NB4 (cell line): ENCODE results near the gene RABGGTA.

Source experiments
- DNase-seq: peaks from one replicate; pipeline ENCODE4 v3.0.0; 2010; ENCODE audit warnings: low read depth
- H3K4me3 ChIP-seq: one replicate; pipeline ENCODE4 v1.5.1; 2011; ENCODE audit warnings: mild to moderate bottlenecking, low read depth, low read length, moderate library complexity
- CTCF ChIP-seq: IDR thresholded peaks from one replicate; pipeline ENCODE4 v1.5.1; 2012; ENCODE audit warnings: low read depth, low read length
- MAX ChIP-seq: IDR thresholded peaks from 2 replicates; pipeline ENCODE4 v1.6.1; 2011; ENCODE audit warnings: low read depth, low read length
- MYC ChIP-seq: IDR thresholded peaks from 2 replicates; pipeline ENCODE4 v1.6.1; 2011; ENCODE audit warnings: low read depth, low read length
- POLR2A ChIP-seq: IDR thresholded peaks from 2 replicates; pipeline ENCODE4 v1.6.1; 2011; ENCODE audit warnings: mild to moderate bottlenecking; ENCODE audit not compliant: insufficient read length; ENCODE audit errors: extremely low read depth

RABGGTA gene

GRCh38 chr14:24271134-24271833, at the start of gene RABGGTA:
Gene RABGGTA, minus strand, starts transcription at chr14:24271597. Its CDS starts 482 bp downstream, at chr14:24271115.
- peak within 1 kb of the TSS; percentile 85 for H3K4me3 ChIP-seq
- peak; percentile 92 for DNase-seq
- peak; percentile 77 for TF ChIP-seq MAX
- peak; percentile 70 for TF ChIP-seq POLR2A
- peak; percentile 52; the same call in 1 of the 2 replicates for TF ChIP-seq MYC
- TF ChIP-seq CTCF = peak; percentile 63

DNA sequence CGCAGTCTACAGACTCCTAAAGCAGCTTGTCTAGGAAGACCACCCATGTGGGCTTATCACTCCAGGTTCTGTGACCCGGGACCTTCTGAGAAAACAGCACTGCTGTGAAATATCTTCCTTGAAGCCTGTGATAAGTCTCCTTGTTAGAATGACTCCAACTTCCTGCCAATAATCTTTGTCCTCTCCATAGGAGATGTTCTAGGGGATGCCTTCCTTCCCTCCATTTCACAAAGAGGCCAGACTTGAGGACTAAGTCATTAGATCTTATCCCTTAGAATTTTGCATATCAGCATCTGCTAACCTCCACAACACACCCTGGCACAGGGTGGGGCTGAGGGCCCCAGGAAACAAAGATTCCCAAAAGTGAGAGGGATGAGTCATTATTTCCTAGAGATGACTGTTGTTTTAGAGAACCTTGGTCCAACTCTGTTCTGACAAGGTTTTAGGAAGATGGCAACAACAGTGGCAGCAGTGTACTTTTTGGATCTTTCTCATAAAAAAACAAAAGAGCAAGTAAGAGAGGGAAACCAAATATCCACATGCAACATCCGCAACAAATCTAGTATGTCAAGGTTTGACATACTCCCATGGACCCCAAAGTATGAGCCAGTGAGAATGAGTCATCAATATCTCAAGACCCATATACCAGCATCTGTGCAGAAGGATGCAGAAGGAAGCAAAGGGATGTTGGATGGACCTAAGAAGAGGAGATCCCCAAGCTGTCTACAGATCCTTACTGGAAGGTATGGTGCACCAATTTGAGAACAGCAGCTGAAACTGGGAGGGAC, 45.9 kb upstream of the RABGGTA start:
- DNase-seq = no peak
- TF ChIP-seq POLR2A (no peak), MYC (no peak), CTCF (no peak), MAX (no peak)
- no peak overlapping the region for H3K4me3 ChIP-seq

DNA sequence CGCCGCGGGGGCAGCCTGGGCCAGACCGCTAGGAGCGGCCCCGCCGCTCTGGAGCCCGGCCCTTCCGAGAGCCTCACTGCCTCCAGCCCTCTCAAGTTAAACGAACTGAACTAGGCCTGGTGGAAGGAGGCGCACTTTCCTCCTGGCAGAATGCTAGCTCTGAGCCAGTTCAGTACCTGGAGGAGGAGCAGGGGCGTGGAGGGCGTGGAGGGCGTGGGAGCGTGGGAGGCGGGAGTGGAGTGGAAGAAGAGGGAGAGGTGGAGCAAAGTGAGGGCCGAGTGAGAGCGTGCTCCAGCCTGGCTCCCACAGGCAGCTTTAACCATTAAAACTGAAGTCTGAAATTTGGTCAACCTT, 45.2 kb upstream of the RABGGTA start:
- no peak for TF ChIP-seq MAX
- no peak for TF ChIP-seq MYC
- no peak overlapping the region for H3K4me3 ChIP-seq
- DNase-seq = no peak

DNA sequence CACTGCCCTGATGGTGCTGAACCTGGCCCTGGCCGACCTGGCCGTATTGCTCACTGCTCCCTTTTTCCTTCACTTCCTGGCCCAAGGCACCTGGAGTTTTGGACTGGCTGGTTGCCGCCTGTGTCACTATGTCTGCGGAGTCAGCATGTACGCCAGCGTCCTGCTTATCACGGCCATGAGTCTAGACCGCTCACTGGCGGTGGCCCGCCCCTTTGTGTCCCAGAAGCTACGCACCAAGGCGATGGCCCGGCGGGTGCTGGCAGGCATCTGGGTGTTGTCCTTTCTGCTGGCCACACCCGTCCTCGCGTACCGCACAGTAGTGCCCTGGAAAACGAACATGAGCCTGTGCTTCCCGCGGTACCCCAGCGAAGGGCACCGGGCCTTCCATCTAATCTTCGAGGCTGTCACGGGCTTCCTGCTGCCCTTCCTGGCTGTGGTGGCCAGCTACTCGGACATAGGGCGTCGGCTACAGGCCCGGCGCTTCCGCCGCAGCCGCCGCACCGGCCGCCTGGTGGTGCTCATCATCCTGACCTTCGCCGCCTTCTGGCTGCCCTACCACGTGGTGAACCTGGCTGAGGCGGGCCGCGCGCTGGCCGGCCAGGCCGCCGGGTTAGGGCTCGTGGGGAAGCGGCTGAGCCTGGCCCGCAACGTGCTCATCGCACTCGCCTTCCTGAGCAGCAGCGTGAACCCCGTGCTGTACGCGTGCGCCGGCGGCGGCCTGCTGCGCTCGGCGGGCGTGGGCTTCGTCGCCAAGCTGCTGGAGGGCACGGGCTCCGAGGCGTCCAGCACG, 44.6 kb upstream of the RABGGTA start:
- TF ChIP-seq MAX = no peak
- TF ChIP-seq MYC = no peak
- no peak for TF ChIP-seq POLR2A
- no peak for TF ChIP-seq CTCF
- no peak for DNase-seq

GRCh38 chr14:24315243-24315806, 43.9 kb upstream of the RABGGTA start:
- no peak overlapping the region for H3K4me3 ChIP-seq
- DNase-seq = no peak
- TF ChIP-seq MAX (no peak), MYC (no peak), CTCF (no peak), POLR2A (no peak)

More for the DNA sequence above, 44.6 kb upstream of the RABGGTA start:
- H3K4me3 ChIP-seq = no peak overlapping the region
